Activated CD4-positive, alpha-beta memory T cell treated with anti-CD3 and anti-CD28 coated beads for 36 hours (primary cell): ENCODE data around the gene ZSWIM8. TPM values are rescaled to one million over a fixed set of nuclear protein-coding genes. Genes with fewer than 3 reads are reported as not detected.
A peak's percentile ranks its signal among the peaks of the same experiment; 100 is the strongest.
"Not testable (repeated sequence)": the region's sequence is repeated elsewhere in the genome, so short reads cannot be mapped to it uniquely, and the experiment has no call there.

Source experiments
- CTCF ChIA-PET: fragments of 350-600 bp; sonication (Branson Sonifier 250); formaldehyde crosslinking; loops from one replicate; lab custom pipeline; 2021; ENCODE audit warnings: antibody characterized with exemption, inconsistent platforms; lab: Charles Lee
- POLR2A ChIA-PET: fragments of 350-600 bp; sonication (Branson Sonifier 250); formaldehyde crosslinking; loops from one replicate; lab custom pipeline; 2021; ENCODE audit warnings: antibody characterized with exemption; lab: Charles Lee
- DNase-seq: peaks from one replicate; pipeline ENCODE4 v3.0.0-alpha.2; 2020
- H3K27ac Mint-ChIP-seq: one replicate; pipeline ENCODE4 v1.8.0; 2021; ENCODE audit warnings: mixed read lengths
- H3K27me3 Mint-ChIP-seq: one replicate; pipeline ENCODE4 v1.8.0; 2021; ENCODE audit warnings: mixed read lengths
- H3K36me3 Mint-ChIP-seq: one replicate; pipeline ENCODE4 v1.8.0; 2021; ENCODE audit warnings: mixed read lengths
- H3K4me1 Mint-ChIP-seq: one replicate; pipeline ENCODE4 v1.8.0; 2021; ENCODE audit warnings: low read depth, mixed read lengths
- H3K4me3 Mint-ChIP-seq: one replicate; pipeline ENCODE4 v1.8.0; 2021; ENCODE audit warnings: mild to moderate bottlenecking, mixed read lengths
- H3K9me3 Mint-ChIP-seq: one replicate; pipeline ENCODE4 v1.8.0; 2021; ENCODE audit warnings: mixed read lengths
- intact Hi-C: fragments of 100-400 bp; cut with micrococcal nuclease; formaldehyde crosslinking; loops from one replicate; pipeline ENCODE4 v1.15.1; 2023
- total RNA-seq, 2 experiments: library from RNA; stranded (reverse); gene quantifications; one replicate each; pipeline ENCODE4 v1.2.3, GENCODE V29; 2021

ZSWIM8 gene
- total RNA-seq, 2 experiments from 2014 or later = 45.1 to 46.2 TPM

DNA sequence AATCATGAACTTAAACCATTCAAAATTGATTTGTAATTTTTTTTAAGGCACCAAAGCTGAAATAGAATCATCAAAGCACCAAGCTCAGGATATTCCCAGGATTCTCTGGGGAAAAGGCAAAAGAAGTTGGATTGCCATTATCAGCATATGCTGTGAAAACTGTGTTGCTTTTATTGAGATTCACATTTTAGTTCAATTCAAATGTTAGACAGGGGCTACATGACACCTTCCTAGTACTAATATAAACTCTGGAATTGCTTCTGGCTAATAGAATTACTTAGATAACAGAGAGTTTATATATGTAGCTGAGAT lies 30.3 kb downstream of the ZSWIM8 start:
- no peak for DNase-seq
- Mint-ChIP-seq H3K9me3 (no peaks in the 10 kb centered on the region), H3K27me3 (no peaks in the 10 kb centered on the region), H3K36me3 (peaks cover 12% of the 10 kb centered on the region), H3K4me1 (peaks cover 2% of the 10 kb centered on the region), H3K27ac (no peak overlapping the region), H3K4me3 (no peak overlapping the region)
- POLR2A ChIA-PET = interaction anchor here (0.5 kb wide), 1 partner anchor 227 kb away, joined by 3 read pairs; no protein-coding TSS in a partner anchor
- intact Hi-C loops = no loop called here
- CTCF ChIA-PET = interaction anchor here (0.6 to 4.8 kb wide), 5 partner anchors 10 to 113 kb away, joined by 3 to 22 read pairs (median 4); no protein-coding TSS in a partner anchor

DNA sequence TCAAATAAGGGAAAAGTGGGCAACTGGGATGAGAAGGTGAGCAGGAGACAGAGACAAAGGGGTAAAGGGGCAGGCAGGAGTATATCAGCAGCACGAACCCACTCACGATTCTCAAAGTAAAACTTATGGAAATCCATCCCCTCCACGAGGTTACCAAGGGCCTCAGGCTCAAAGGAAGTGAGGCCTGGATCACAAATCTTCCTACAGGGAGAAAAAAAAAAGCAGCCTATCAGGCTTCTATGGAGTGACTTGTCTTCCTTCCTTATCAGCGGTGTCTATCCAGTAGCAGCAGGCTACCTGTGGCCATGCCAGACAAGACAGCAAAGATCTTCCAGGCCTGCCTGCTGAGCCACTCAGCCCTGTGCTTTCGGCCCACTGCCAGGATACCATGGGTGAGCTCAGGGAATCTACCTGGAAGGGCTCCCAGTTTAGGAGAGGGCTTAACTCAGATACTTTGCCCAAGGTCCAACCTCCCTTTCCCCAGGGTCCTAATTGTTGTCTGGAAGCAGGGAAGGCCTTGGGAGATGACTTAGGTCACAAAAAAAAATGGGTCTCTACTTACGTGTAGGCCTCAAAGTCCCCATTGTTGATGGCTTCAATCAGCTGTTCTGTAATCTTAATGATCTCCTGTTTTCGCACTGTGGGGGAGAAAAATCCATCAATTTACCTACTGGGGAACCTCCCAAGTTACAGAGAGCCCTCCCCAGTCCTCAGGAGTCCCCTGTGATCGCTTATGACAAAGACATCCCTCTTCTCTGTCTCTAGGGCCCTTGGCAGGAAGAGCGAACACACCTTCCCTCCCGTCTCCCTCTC lies 31.7 kb downstream of the ZSWIM8 start:
- Mint-ChIP-seq H3K4me3 (no peak overlapping the region), H3K27ac (no peak overlapping the region), H3K9me3 (no peaks in the 10 kb centered on the region), H3K4me1 (peaks cover 2% of the 10 kb centered on the region), H3K27me3 (no peaks in the 10 kb centered on the region), H3K36me3 (peaks cover 14% of the 10 kb centered on the region)
- no peak for DNase-seq
- ChIA-PET POLR2A (no interaction called here), CTCF (interaction anchor here (4.8 kb wide), 1 partner anchor 61 kb away, joined by 22 read pairs; no protein-coding TSS in a partner anchor)
- intact Hi-C loops = no loop called here

DNA sequence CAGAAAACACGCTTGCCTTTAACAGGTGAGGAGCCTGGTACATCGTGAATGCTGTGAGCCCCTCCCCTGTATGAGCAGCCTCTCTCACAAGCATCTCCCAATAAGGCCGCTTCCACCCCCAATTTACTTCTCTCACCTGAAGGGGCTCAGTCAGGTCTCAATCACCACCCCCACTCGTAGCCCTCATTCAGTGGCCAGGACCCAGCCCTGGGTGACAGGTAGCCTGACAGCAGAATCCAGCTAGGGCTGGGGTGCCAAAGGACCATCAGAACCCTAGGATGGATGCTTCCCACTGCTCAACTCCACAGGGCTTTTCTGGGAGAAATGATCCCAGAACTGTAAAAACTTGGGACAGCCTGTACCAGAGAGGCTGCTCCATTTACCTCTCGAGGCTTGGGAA lies 32.4 kb downstream of the ZSWIM8 start:
- H3K4me3 Mint-ChIP-seq = no peak overlapping the region
- CTCF ChIA-PET = interaction anchor here (1.3 to 4.8 kb wide), 2 partner anchors 61 to 86 kb away, joined by 5 to 22 read pairs; no protein-coding TSS in a partner anchor
- intact Hi-C loops = no loop called here
- H3K27me3 Mint-ChIP-seq = no peaks in the 10 kb centered on the region
- H3K27ac Mint-ChIP-seq = no peak overlapping the region
- DNase-seq = no peak
- no peaks in the 10 kb centered on the region for H3K9me3 Mint-ChIP-seq
- POLR2A ChIA-PET = no interaction called here
- H3K4me1 Mint-ChIP-seq = no peaks in the 10 kb centered on the region
- H3K36me3 Mint-ChIP-seq = peaks cover 14% of the 10 kb centered on the region

- peak overlapping the region; percentile 18 for H3K27ac Mint-ChIP-seq
- H3K4me1 Mint-ChIP-seq = no peaks in the 10 kb centered on the region
- intact Hi-C loops = no loop called here
- no peaks in the 10 kb centered on the region for H3K27me3 Mint-ChIP-seq
- peaks cover 14% of the 10 kb centered on the region for H3K36me3 Mint-ChIP-seq
- no peak overlapping the region for H3K4me3 Mint-ChIP-seq
- no peak for DNase-seq
- ChIA-PET CTCF (interaction anchor here (1.3 kb wide), 1 partner anchor 87 kb away, joined by 5 read pairs; no protein-coding TSS in a partner anchor), POLR2A (no interaction called here)
- no peaks in the 10 kb centered on the region for H3K9me3 Mint-ChIP-seq
These were observed 33.0 kb downstream of the ZSWIM8 start for GRCh38 chr10:73818402-73818801.

DNA sequence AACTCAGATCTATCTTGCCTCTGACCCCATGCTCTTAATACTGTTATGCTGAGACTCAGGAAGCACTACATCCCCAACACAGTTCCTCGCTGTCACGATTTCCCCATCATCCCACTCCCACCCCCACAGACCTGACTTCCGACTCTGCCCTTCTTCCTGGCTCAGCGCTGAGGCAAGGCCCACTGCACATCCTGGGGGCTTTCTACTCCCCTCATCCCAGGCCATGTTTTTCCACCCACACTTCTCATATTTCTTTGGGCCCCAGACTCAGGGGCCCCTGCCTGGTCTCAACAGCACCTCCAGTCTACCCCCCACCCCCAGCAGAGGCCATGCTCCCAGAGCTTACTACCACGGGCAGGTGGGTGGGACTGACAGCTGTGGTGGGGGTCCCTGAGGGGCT lies 33.7 kb downstream of the ZSWIM8 start:
- ChIA-PET POLR2A (no interaction called here), CTCF (interaction anchor here (1.3 kb wide), 1 partner anchor 88 kb away, joined by 5 read pairs; no protein-coding TSS in a partner anchor)
- Mint-ChIP-seq H3K27me3 (no peaks in the 10 kb centered on the region), H3K4me3 (no peak overlapping the region), H3K27ac (peak overlapping the region; percentile 18), H3K9me3 (no peaks in the 10 kb centered on the region), H3K4me1 (no peaks in the 10 kb centered on the region), H3K36me3 (peaks cover 14% of the 10 kb centered on the region)
- intact Hi-C loops = no loop called here
- no peak for DNase-seq

GRCh38 chr10:73819513-73820093 lies 34.2 kb downstream of the ZSWIM8 start:
- Mint-ChIP-seq H3K9me3 (no peaks in the 10 kb centered on the region), H3K27me3 (no peaks in the 10 kb centered on the region), H3K4me1 (no peaks in the 10 kb centered on the region), H3K27ac (no peak overlapping the region), H3K36me3 (peaks cover 14% of the 10 kb centered on the region), H3K4me3 (no peak overlapping the region)
- intact Hi-C loops = no loop called here
- DNase-seq = no peak
- ChIA-PET CTCF (interaction anchor here (1.5 kb wide), 1 partner anchor 60 kb away, joined by 7 read pairs; no protein-coding TSS in a partner anchor), POLR2A (no interaction called here)

DNA sequence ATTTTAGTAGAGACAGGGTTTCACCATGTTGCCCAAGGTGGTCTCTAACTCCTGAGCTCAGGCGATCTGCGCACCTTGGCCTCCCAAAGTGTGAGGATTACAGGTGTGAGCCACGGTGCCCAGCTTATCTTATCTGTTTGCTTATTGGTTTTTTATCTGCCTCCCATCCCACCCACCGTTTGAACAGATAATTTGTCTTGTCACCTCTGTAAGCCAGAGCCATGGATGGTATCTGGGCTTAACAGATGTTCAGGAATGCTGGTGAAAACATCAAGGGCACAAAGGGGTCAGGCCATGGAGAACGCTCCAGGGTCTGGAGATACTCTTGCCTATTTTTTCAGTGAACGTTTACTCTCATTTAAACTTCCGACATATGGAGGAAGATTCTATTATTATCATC lies 38.0 kb downstream of the ZSWIM8 start:
- intact Hi-C loops = no loop called here
- H3K36me3 Mint-ChIP-seq = peaks cover 3% of the 10 kb centered on the region
- no peak overlapping the region for H3K27ac Mint-ChIP-seq

DNA sequence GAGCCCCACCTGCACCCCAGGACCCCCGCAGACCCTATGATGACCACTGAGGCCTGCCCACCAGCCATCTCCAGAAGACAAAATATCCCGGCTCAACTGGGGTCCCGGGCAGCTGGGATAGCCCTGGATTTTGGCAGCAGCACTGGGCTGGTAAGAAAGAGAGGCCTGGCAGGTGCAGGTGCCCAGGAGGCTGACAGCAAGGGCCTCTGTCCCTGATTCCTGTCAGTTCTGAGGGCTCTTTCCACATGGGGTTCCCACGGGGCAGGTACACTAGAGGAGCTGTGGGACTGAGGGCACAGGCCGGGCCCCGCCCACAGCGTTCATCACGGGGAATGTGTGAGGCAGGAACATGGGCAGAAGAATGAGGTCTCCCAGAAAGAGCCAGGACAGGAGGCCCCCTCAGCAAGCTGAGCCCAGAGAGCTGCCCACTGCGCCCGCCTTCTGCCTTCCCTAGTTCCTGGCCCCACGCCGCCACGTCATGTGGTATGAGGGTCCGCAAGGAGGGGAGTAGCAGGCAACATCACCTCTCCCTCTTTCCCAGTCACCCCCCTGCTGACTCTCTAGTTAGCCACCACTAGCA lies 38.8 kb downstream of the ZSWIM8 start:
- Mint-ChIP-seq H3K4me1 (no peaks in the 10 kb centered on the region), H3K9me3 (no peaks in the 10 kb centered on the region), H3K27ac (no peak overlapping the region), H3K4me3 (no peak overlapping the region), H3K36me3 (peaks cover 3% of the 10 kb centered on the region), H3K27me3 (no peaks in the 10 kb centered on the region)
- ChIA-PET CTCF (no interaction called here), POLR2A (no interaction called here)
- no peak for DNase-seq
- intact Hi-C loops = no loop called here

More for the DNA sequence above, 38.0 kb downstream of the ZSWIM8 start:
- no peak overlapping the region for H3K4me3 Mint-ChIP-seq
- CTCF ChIA-PET = interaction anchor here (1.7 kb wide), 1 partner anchor 21 kb away, joined by 4 read pairs; no protein-coding TSS in a partner anchor
- no peaks in the 10 kb centered on the region for H3K4me1 Mint-ChIP-seq
- H3K9me3 Mint-ChIP-seq = no peaks in the 10 kb centered on the region
- H3K27me3 Mint-ChIP-seq = no peaks in the 10 kb centered on the region
- POLR2A ChIA-PET = interaction anchor here (0.6 kb wide), 1 partner anchor 1188 kb away, joined by 3 read pairs; no protein-coding TSS in a partner anchor
- no peak for DNase-seq

- Mint-ChIP-seq H3K9me3 (no peaks in the 10 kb centered on the region), H3K4me1 (no peaks in the 10 kb centered on the region), H3K27ac (no peak overlapping the region), H3K27me3 (no peaks in the 10 kb centered on the region), H3K4me3 (no peak overlapping the region), H3K36me3 (no peaks in the 10 kb centered on the region)
- CTCF ChIA-PET = interaction anchor here (0.6 to 1.0 kb wide), 3 partner anchors 22 to 383 kb away, joined by 3 to 6 read pairs (median 5); no protein-coding TSS in a partner anchor
- intact Hi-C loops = no loop called here
- POLR2A ChIA-PET = no interaction called here
- DNase-seq = no peak
These were observed 42.1 kb downstream of the ZSWIM8 start for GRCh38 chr10:73827346-73828089.

DNA sequence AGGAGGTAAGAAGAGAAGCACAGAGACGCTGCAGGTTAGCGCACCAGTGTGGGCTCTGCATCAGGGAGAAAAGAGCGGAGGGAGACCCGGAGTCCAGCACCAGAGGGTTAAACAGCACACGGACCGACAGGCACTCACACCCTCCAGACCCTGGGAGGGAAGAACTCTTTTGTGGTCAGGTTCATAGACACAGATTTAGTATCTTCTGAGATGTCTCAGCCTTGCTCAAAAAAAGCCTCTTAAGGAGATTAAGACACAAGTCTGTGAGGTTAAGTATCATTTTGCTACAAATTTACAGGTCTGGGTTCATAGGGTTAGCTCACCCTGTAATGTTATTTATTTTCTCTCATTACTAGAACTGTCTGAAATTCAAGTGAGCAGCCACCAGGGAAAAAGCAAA lies 42.8 kb downstream of the ZSWIM8 start:
- intact Hi-C loops = no loop called here
- no peaks in the 10 kb centered on the region for H3K4me1 Mint-ChIP-seq
- no peak overlapping the region for H3K27ac Mint-ChIP-seq
- no peak for DNase-seq
- H3K27me3 Mint-ChIP-seq = no peaks in the 10 kb centered on the region
- ChIA-PET POLR2A (no interaction called here), CTCF (interaction anchor here (1.0 kb wide), 2 partner anchors 22 to 52 kb away, joined by 3 read pairs; no protein-coding TSS in a partner anchor)
- H3K4me3 Mint-ChIP-seq = no peak overlapping the region
- no peaks in the 10 kb centered on the region for H3K9me3 Mint-ChIP-seq
- no peaks in the 10 kb centered on the region for H3K36me3 Mint-ChIP-seq

- intact Hi-C loops, H3K27ac Mint-ChIP-seq, POLR2A ChIA-PET, DNase-seq, H3K4me3 Mint-ChIP-seq, H3K27me3 Mint-ChIP-seq, H3K9me3 Mint-ChIP-seq, H3K4me1 Mint-ChIP-seq, H3K36me3 Mint-ChIP-seq: not testable (repeated sequence)
- CTCF ChIA-PET = interaction anchor here (1.0 kb wide), 1 partner anchor 51 kb away, joined by 3 read pairs; no protein-coding TSS in a partner anchor
These were observed 43.7 kb downstream of the ZSWIM8 start for GRCh38 chr10:73829090-73829489.
